SK-N-MC (cell line): Measurements from ENCODE around the gene COASY.

Source experiments
- DNase-seq: peaks from one replicate; pipeline ENCODE4 v3.0.0-alpha.2; 2011; ENCODE audit warnings: low read depth, low spot score
- H3K27ac ChIP-seq: fragments of 200-600 bp; sonication (generic); 2 replicates; pipeline ENCODE4 v1.5.1; 2016; ENCODE audit warnings: mixed run types
- H3K36me3 ChIP-seq: fragments of 200-600 bp; sonication (generic); 2 replicates; pipeline ENCODE4 v1.6.1; 2017; ENCODE audit warnings: antibody characterized with exemption, low read length, mixed read lengths; ENCODE audit not compliant: insufficient read depth
- H3K4me3 ChIP-seq: fragments of 200-600 bp; sonication (generic); 2 replicates; pipeline ENCODE4 v1.5.1; 2016
- H3K9ac ChIP-seq: fragments of 200-600 bp; sonication (generic); 2 replicates; pipeline ENCODE4 v1.8.0; 2017; ENCODE audit warnings: mixed run types, mixed read lengths; ENCODE audit not compliant: insufficient read length
- H3K9me3 ChIP-seq: fragments of 200-600 bp; sonication (generic); 2 replicates; pipeline ENCODE4 v1.6.1; 2017; ENCODE audit warnings: low read depth, mild to moderate bottlenecking, antibody characterized with exemption, low read length, moderate library complexity, mixed read lengths
- EZH2 ChIP-seq: fragments of 200-600 bp; sonication (generic); IDR thresholded peaks from one replicate; pipeline ENCODE4 v1.6.1; 2017; ENCODE audit warnings: antibody characterized with exemption
- FOXP2 ChIP-seq: optimal IDR thresholded peaks from 2 replicates; pipeline ENCODE3; 2011; ENCODE audit warnings: mild to moderate bottlenecking, moderate library complexity; ENCODE audit not compliant: insufficient read depth; ENCODE audit errors: extremely low read length, control extremely low read depth
- POLR2AphosphoS5 ChIP-seq: IDR thresholded peaks from 2 replicates; pipeline ENCODE4 v1.6.1; 2012; ENCODE audit warnings: mild to moderate bottlenecking, low read depth, low read length, borderline replicate concordance

COASY gene

GRCh38 chr17:42561897-42562387 is at the start of gene COASY:
Gene COASY, plus strand, starts transcription at chr17:42562148. Its CDS starts 475 bp downstream, at chr17:42562623.
- Histone ChIP-seq H3K4me3 (peak within 1 kb of the TSS; percentile 89), H3K36me3 (peaks cover 25% of the 10 kb centered on the region; the same call in 1 of the 2 replicates), H3K9me3 (no peaks in the 10 kb centered on the region), H3K9ac (peak within 1 kb of the TSS; percentile 96), H3K27ac (peak within 1 kb of the TSS; percentile 83)
- DNase-seq, result peak; percentile 93
- TF ChIP-seq POLR2AphosphoS5 (peak; percentile 78), EZH2 (no peak)

GRCh38 chr17:42512246-42512645 is 49.7 kb upstream of the COASY start:
- Histone ChIP-seq H3K4me3 (no peak overlapping the region), H3K9ac (no peak overlapping the region), H3K36me3 (no peaks in the 10 kb centered on the region), H3K9me3 (no peaks in the 10 kb centered on the region), H3K27ac (no peak overlapping the region)
- TF ChIP-seq FOXP2, result no peak
- DNase-seq, result no peak

GRCh38 chr17:42512733-42513251 is 49.2 kb upstream of the COASY start:
- no peak overlapping the region for H3K9ac ChIP-seq
- no peak overlapping the region for H3K4me3 ChIP-seq
- H3K9me3 ChIP-seq, result no peaks in the 10 kb centered on the region
- H3K27ac ChIP-seq, result no peak overlapping the region
- no peak for TF ChIP-seq POLR2AphosphoS5
- TF ChIP-seq FOXP2, result no peak
- no peak for TF ChIP-seq EZH2
- no peak for DNase-seq
- no peaks in the 10 kb centered on the region for H3K36me3 ChIP-seq

GRCh38 chr17:42513686-42514085 is 48.3 kb upstream of the COASY start:
- DNase-seq, result no peak
- Histone ChIP-seq H3K9me3 (no peaks in the 10 kb centered on the region), H3K9ac (no peak overlapping the region), H3K36me3 (no peaks in the 10 kb centered on the region), H3K27ac (no peak overlapping the region), H3K4me3 (no peak overlapping the region)
- no peak for TF ChIP-seq POLR2AphosphoS5
- TF ChIP-seq EZH2, result no peak
- TF ChIP-seq FOXP2, result no peak

GRCh38 chr17:42514279-42514678 is 47.7 kb upstream of the COASY start:
- no peaks in the 10 kb centered on the region for H3K36me3 ChIP-seq
- no peak overlapping the region for H3K27ac ChIP-seq
- no peak for DNase-seq
- TF ChIP-seq FOXP2 (no peak), POLR2AphosphoS5 (no peak), EZH2 (no peak)
- H3K4me3 ChIP-seq, result no peak overlapping the region
- no peaks in the 10 kb centered on the region for H3K9me3 ChIP-seq
- H3K9ac ChIP-seq, result no peak overlapping the region

GRCh38 chr17:42514867-42515266 is 47.1 kb upstream of the COASY start:
- no peak overlapping the region for H3K4me3 ChIP-seq
- H3K9me3 ChIP-seq, result no peaks in the 10 kb centered on the region
- H3K27ac ChIP-seq, result no peak overlapping the region
- H3K36me3 ChIP-seq, result no peaks in the 10 kb centered on the region
- no peak for DNase-seq
- TF ChIP-seq POLR2AphosphoS5 (no peak), EZH2 (no peak), FOXP2 (no peak)
- H3K9ac ChIP-seq, result no peak overlapping the region

GRCh38 chr17:42517516-42517915 is 44.4 kb upstream of the COASY start:
- TF ChIP-seq FOXP2 (no peak), EZH2 (no peak), POLR2AphosphoS5 (no peak)
- DNase-seq, result peak; percentile 14

GRCh38 chr17:42518046-42518754 is 43.7 kb upstream of the COASY start:
- Histone ChIP-seq H3K36me3 (no peaks in the 10 kb centered on the region), H3K9me3 (no peaks in the 10 kb centered on the region), H3K9ac (no peak overlapping the region), H3K4me3 (no peak overlapping the region), H3K27ac (no peak overlapping the region)
- DNase-seq, result no peak
- TF ChIP-seq POLR2AphosphoS5 (no peak), EZH2 (no peak), FOXP2 (no peak)

More at GRCh38 chr17:42517516-42517915, 44.4 kb upstream of the COASY start:
- no peak overlapping the region for H3K9ac ChIP-seq
- H3K27ac ChIP-seq, result no peak overlapping the region
- H3K4me3 ChIP-seq, result no peak overlapping the region
- H3K36me3 ChIP-seq, result no peaks in the 10 kb centered on the region
- no peaks in the 10 kb centered on the region for H3K9me3 ChIP-seq

- TF ChIP-seq POLR2AphosphoS5, result no peak
- TF ChIP-seq FOXP2, result no peak
- TF ChIP-seq EZH2, result no peak
- peak overlapping the region; percentile 32 for H3K27ac ChIP-seq
- no peak overlapping the region for H3K4me3 ChIP-seq
- no peaks in the 10 kb centered on the region for H3K9me3 ChIP-seq
- H3K36me3 ChIP-seq, result no peaks in the 10 kb centered on the region
- H3K9ac ChIP-seq, result peak overlapping the region; percentile 34
- DNase-seq, result no peak
Measured at GRCh38 chr17:42518755-42519545, 43.0 kb upstream of the COASY start.
